HepG2 (cell line): ENCODE data around the gene TPBGL. TPM values are rescaled to one million over a fixed set of nuclear protein-coding genes. Genes with fewer than 3 reads are reported as not detected.
A peak's percentile ranks its signal among the peaks of the same experiment; 100 is the strongest.

Experiments
- KDM6A ChIP-seq: IDR thresholded peaks from 2 replicates; pipeline ENCODE4 v1.6.1; 2016; ENCODE audit warnings: low read depth
- PHF5A ChIP-seq: IDR thresholded peaks from one replicate; pipeline ENCODE4 v1.6.1; 2018; ENCODE audit warnings: low read depth, missing genetic modification reagents; ENCODE audit not compliant: unreplicated experiment
- POLR2A ChIP-seq, 2 experiments: IDR thresholded peaks; 2 replicates each; pipeline ENCODE4 v1.6.1; 2011; ENCODE audit warnings: low read depth in 2 of 2, low read length in 2 of 2, mild to moderate bottlenecking in 1 of 2, moderate library complexity in 1 of 2; ENCODE audit not compliant: insufficient read depth in 1 of 2
- RNF2 ChIP-seq: fragments of 450-650 bp; conservative IDR thresholded peaks from 2 replicates; pipeline ENCODE4 v1.6.1; 2016; ENCODE audit warnings: low read depth
- SATB2 ChIP-seq: sonication (generic); formaldehyde crosslinking; IDR thresholded peaks from 2 replicates; pipeline ENCODE4 v1.5.0; 2020; ENCODE audit warnings: missing genetic modification reagents
- SNAI1 ChIP-seq: sonication (generic); formaldehyde crosslinking; IDR thresholded peaks from 2 replicates; pipeline ENCODE4 v1.5.0; 2020; ENCODE audit warnings: mild to moderate bottlenecking, missing genetic modification reagents, borderline replicate concordance
- STAG1 ChIP-seq: sonication (generic); formaldehyde crosslinking; IDR thresholded peaks from 2 replicates; pipeline ENCODE4 v1.4.0; 2020; ENCODE audit warnings: missing genetic modification reagents
- TFDP2 ChIP-seq: sonication (generic); formaldehyde crosslinking; IDR thresholded peaks from 2 replicates; pipeline ENCODE4 v1.4.0; 2020; ENCODE audit warnings: missing genetic modification reagents
- ZIK1 ChIP-seq: sonication (generic); formaldehyde crosslinking; IDR thresholded peaks from 2 replicates; pipeline ENCODE4 v1.5.0; 2020; ENCODE audit warnings: mild to moderate bottlenecking, low read depth, missing genetic modification reagents, borderline replicate concordance
- ZNF10 ChIP-seq: sonication (generic); formaldehyde crosslinking; IDR thresholded peaks from 2 replicates; pipeline ENCODE4 v1.4.0; 2020; ENCODE audit warnings: mild to moderate bottlenecking, low read depth, missing genetic modification reagents, borderline replicate concordance
- ZNF224 ChIP-seq: sonication (generic); formaldehyde crosslinking; IDR thresholded peaks from 2 replicates; pipeline ENCODE4 v1.5.0; 2020; ENCODE audit warnings: mild to moderate bottlenecking, missing genetic modification reagents
- ZNF263 ChIP-seq: sonication (generic); formaldehyde crosslinking; IDR thresholded peaks from 2 replicates; pipeline ENCODE4 v1.4.0; 2020; ENCODE audit warnings: missing genetic modification reagents
- ZNF274 ChIP-seq: sonication (generic); formaldehyde crosslinking; IDR thresholded peaks from 2 replicates; pipeline ENCODE4 v1.5.1; 2020; ENCODE audit warnings: mild to moderate bottlenecking, missing genetic modification reagents
- ZNF672 ChIP-seq: sonication (generic); formaldehyde crosslinking; IDR thresholded peaks from 2 replicates; pipeline ENCODE4 v1.8.1; 2022; ENCODE audit warnings: missing genetic modification reagents
- ZNF720 ChIP-seq: sonication (generic); formaldehyde crosslinking; IDR thresholded peaks from 2 replicates; pipeline ENCODE4 v1.4.0; 2020; ENCODE audit warnings: missing genetic modification reagents
- ZNF747 ChIP-seq: sonication (generic); formaldehyde crosslinking; IDR thresholded peaks from 2 replicates; pipeline ENCODE4 v1.8.1; 2023; ENCODE audit warnings: missing genetic modification reagents, mild to moderate bottlenecking, borderline replicate concordance
- ZSCAN20 ChIP-seq: sonication (generic); formaldehyde crosslinking; IDR thresholded peaks from 2 replicates; pipeline ENCODE4 v1.4.0; 2020; ENCODE audit warnings: missing genetic modification reagents, mild to moderate bottlenecking, borderline replicate concordance
- polyA plus RNA-seq, 8 experiments: library from polyadenylated mRNA; depleted of rRNA in 3 of 8; stranded (reverse) in 7 of 8; unstranded in 1 of 8; fragments of >200 nt; fragmentation: Illumina TruSeq in 4 of 8; extraction: Trizol in 4 of 8; gene quantifications; 2 replicates each; pipeline versions ENCODE4 v1.2.1 to v1.2.3, GENCODE V29; 2011 to 2016; ENCODE audit warnings: low read depth in 4 of 8, missing spikeins in 1 of 8, mixed read lengths in 1 of 8; ENCODE audit not compliant: insufficient read depth in 1 of 8
- total RNA-seq, 5 experiments: library from RNA; depleted of rRNA; stranded (reverse); fragments of >200 nt; fragmentation: Illumina TruSeq; extraction: Trizol; gene quantifications; 2 replicates each; pipeline ENCODE4 v1.2.3, GENCODE V29; 2016; ENCODE audit warnings: low read depth in 1 of 5
- TF ChIP-seq, protein P1 (sequence below): sonication (generic); formaldehyde crosslinking; IDR thresholded peaks from 2 replicates; pipeline ENCODE4 v1.5.0; 2020; ENCODE audit warnings: mild to moderate bottlenecking, missing genetic modification reagents
- TF ChIP-seq, protein P2 (sequence below): sonication (generic); formaldehyde crosslinking; IDR thresholded peaks from 2 replicates; pipeline ENCODE4 v1.4.0; 2020; ENCODE audit warnings: missing genetic modification reagents, borderline replicate concordance
- TF ChIP-seq, protein P3 (sequence below): sonication (generic); formaldehyde crosslinking; IDR thresholded peaks from 2 replicates; pipeline ENCODE4 v1.5.0; 2020; ENCODE audit warnings: mild to moderate bottlenecking, missing genetic modification reagents, borderline replicate concordance

TPBGL gene
- total and polyA plus RNA-seq, 2 of the 13 experiments (the other 11 are each of a cell fraction or from before 2014, with no cell fraction given): not detected

GRCh38 chr11:75241906-75242644 is 1.5 kb downstream of the TPBGL start (continued):
- TF ChIP-seq, protein P1, sequence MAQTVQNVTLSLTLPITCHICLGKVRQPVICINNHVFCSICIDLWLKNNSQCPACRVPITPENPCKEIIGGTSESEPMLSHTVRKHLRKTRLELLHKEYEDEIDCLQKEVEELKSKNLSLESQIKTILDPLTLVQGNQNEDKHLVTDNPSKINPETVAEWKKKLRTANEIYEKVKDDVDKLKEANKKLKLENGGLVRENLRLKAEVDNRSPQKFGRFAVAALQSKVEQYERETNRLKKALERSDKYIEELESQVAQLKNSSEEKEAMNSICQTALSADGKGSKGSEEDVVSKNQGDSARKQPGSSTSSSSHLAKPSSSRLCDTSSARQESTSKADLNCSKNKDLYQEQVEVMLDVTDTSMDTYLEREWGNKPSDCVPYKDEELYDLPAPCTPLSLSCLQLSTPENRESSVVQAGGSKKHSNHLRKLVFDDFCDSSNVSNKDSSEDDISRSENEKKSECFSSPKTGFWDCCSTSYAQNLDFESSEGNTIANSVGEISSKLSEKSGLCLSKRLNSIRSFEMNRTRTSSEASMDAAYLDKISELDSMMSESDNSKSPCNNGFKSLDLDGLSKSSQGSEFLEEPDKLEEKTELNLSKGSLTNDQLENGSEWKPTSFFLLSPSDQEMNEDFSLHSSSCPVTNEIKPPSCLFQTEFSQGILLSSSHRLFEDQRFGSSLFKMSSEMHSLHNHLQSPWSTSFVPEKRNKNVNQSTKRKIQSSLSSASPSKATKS (CRISPR knock-in tag): no peak
- no peak for TF ChIP-seq SNAI1 (CRISPR knock-in tag)
- TF ChIP-seq ZNF224 (CRISPR knock-in tag): no peak
- no peak for TF ChIP-seq ZNF747
- TF ChIP-seq RNF2: no peak
- no peak for TF ChIP-seq STAG1 (CRISPR knock-in tag)
- TF ChIP-seq ZNF263 (CRISPR knock-in tag): peak; percentile 2; the same call in 1 of the 2 replicates
- 0 out of 2 replicates have a peak, but pooled peaks have one; percentile 2 for TF ChIP-seq TFDP2 (CRISPR knock-in tag)
- TF ChIP-seq ZIK1 (CRISPR knock-in tag): no peak
- TF ChIP-seq POLR2A (IDR thresholded peaks at IDR 0.05; ENCODE audit: insufficient read depth in 1 of 2, low read depth in 2 of 2, low read length in 2 of 2): no peak
- TF ChIP-seq ZSCAN20: no peak
- no peak for TF ChIP-seq SATB2 (CRISPR knock-in tag)
- TF ChIP-seq KDM6A: no peak
- TF ChIP-seq PHF5A: no peak
- TF ChIP-seq, protein P2, sequence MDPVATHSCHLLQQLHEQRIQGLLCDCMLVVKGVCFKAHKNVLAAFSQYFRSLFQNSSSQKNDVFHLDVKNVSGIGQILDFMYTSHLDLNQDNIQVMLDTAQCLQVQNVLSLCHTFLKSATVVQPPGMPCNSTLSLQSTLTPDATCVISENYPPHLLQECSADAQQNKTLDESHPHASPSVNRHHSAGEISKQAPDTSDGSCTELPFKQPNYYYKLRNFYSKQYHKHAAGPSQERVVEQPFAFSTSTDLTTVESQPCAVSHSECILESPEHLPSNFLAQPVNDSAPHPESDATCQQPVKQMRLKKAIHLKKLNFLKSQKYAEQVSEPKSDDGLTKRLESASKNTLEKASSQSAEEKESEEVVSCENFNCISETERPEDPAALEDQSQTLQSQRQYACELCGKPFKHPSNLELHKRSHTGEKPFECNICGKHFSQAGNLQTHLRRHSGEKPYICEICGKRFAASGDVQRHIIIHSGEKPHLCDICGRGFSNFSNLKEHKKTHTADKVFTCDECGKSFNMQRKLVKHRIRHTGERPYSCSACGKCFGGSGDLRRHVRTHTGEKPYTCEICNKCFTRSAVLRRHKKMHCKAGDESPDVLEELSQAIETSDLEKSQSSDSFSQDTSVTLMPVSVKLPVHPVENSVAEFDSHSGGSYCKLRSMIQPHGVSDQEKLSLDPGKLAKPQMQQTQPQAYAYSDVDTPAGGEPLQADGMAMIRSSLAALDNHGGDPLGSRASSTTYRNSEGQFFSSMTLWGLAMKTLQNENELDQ: no peak
- TF ChIP-seq ZNF672 (CRISPR knock-in tag): no peak
- TF ChIP-seq ZNF274 (CRISPR knock-in tag): no peak
- no peak for TF ChIP-seq ZNF10 (CRISPR knock-in tag)
- no peak for TF ChIP-seq ZNF720 (CRISPR knock-in tag)
- TF ChIP-seq, protein P3, sequence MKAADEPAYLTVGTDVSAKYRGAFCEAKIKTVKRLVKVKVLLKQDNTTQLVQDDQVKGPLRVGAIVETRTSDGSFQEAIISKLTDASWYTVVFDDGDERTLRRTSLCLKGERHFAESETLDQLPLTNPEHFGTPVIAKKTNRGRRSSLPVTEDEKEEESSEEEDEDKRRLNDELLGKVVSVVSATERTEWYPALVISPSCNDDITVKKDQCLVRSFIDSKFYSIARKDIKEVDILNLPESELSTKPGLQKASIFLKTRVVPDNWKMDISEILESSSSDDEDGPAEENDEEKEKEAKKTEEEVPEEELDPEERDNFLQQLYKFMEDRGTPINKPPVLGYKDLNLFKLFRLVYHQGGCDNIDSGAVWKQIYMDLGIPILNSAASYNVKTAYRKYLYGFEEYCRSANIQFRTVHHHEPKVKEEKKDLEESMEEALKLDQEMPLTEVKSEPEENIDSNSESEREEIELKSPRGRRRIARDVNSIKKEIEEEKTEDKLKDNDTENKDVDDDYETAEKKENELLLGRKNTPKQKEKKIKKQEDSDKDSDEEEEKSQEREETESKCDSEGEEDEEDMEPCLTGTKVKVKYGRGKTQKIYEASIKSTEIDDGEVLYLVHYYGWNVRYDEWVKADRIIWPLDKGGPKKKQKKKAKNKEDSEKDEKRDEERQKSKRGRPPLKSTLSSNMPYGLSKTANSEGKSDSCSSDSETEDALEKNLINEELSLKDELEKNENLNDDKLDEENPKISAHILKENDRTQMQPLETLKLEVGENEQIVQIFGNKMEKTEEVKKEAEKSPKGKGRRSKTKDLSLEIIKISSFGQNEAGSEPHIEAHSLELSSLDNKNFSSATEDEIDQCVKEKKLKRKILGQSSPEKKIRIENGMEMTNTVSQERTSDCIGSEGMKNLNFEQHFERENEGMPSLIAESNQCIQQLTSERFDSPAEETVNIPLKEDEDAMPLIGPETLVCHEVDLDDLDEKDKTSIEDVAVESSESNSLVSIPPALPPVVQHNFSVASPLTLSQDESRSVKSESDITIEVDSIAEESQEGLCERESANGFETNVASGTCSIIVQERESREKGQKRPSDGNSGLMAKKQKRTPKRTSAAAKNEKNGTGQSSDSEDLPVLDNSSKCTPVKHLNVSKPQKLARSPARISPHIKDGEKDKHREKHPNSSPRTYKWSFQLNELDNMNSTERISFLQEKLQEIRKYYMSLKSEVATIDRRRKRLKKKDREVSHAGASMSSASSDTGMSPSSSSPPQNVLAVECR (CRISPR knock-in tag): 0 out of 2 replicates have a peak, but pooled peaks have one; percentile 9
